Temporal lobe (tissue), 2 donors: ENCODE results near the gene RMRP. TPM values are rescaled to one million over a fixed set of nuclear protein-coding genes. Genes with fewer than 3 reads are reported as not detected.

Experiments used
- small RNA-seq: library from RNA; depleted of rRNA; stranded (forward); fragments of <200 nt; gene quantifications from one replicate; pipeline ENCODE3, GENCODE V24; 2014; ENCODE audit warnings: low replicate concordance
- total RNA-seq: library from RNA; depleted of rRNA; stranded (reverse); fragments of >200 nt; gene quantifications from one replicate; pipeline ENCODE4 v1.2.3, GENCODE V29; 2014

The RMRP gene
- total RNA-seq, 1 donor from 2014 or later, result 65,531 TPM

Small RNA genes within 50 kb of the gene (small RNA-seq; reads per million reads assigned to genes)
- gene MIR4667 (not detected), gene RMRP (not detected), gene RN7SL22P (not detected)

Other genes starting within 250 kb of the RMRP start
- gene RUSC2, start 167.9 kb downstream of the RMRP start, total RNA-seq, result 45.2 TPM
- 12.5 TPM for gene TESK1, start 52.8 kb downstream of the RMRP start, total RNA-seq
- gene CD72, start 39.6 kb downstream of the RMRP start, total RNA-seq, result 0.49 TPM
- gene SIT1, start 7.1 kb downstream of the RMRP start, total RNA-seq, result not detected
- gene CCDC107, start 273 bp upstream of the RMRP start, total RNA-seq, result 7.9 TPM
- 0.25 TPM for gene ARHGEF39, start 7.2 kb upstream of the RMRP start, total RNA-seq
- 0.98 TPM for gene CA9, start 15.9 kb upstream of the RMRP start, total RNA-seq
- 12.0 TPM for gene TPM2, start 31.9 kb upstream of the RMRP start, total RNA-seq
- 21.6 TPM for gene TLN1, start 74.2 kb upstream of the RMRP start, total RNA-seq
- gene CREB3, start 74.6 kb upstream of the RMRP start, total RNA-seq, result 23.6 TPM
- gene GBA2, start 91.2 kb upstream of the RMRP start, total RNA-seq, result 47.9 TPM
- 11.3 TPM for gene RGP1, start 91.3 kb upstream of the RMRP start, total RNA-seq
- not detected for gene MSMP, start 96.3 kb upstream of the RMRP start, total RNA-seq
- gene NPR2, start 133.6 kb upstream of the RMRP start, total RNA-seq, result 15.2 TPM
- 2.0 TPM for gene SPAG8, start 154.2 kb upstream of the RMRP start, total RNA-seq
- 11.1 TPM for gene HINT2, start 157.0 kb upstream of the RMRP start, total RNA-seq
- gene FAM221B, start 170.7 kb upstream of the RMRP start, total RNA-seq, result not detected
- 8.4 TPM for gene TMEM8B, start 171.2 kb upstream of the RMRP start, total RNA-seq
- gene OR13J1, start 212.4 kb upstream of the RMRP start, total RNA-seq, result not detected
- gene HRCT1, start 248.2 kb upstream of the RMRP start, total RNA-seq, result not detected